Measurements from ENCODE around the gene BSDC1.

GRCh38 chr1:32406629-32407111 is 12.4 kb upstream of the BSDC1 start:
- TF ChIP-seq EZH2 (IDR thresholded peaks at IDR 0.05; ENCODE audit: borderline replicate concordance, low read length) (no peak), CTCF (IDR thresholded peaks at IDR 0.05; ENCODE audit: low read length) (no peak)

All from OCI-LY1 (cell line).